ENCODE results near the gene CATSPER3.

Gene CATSPER3

DNA sequence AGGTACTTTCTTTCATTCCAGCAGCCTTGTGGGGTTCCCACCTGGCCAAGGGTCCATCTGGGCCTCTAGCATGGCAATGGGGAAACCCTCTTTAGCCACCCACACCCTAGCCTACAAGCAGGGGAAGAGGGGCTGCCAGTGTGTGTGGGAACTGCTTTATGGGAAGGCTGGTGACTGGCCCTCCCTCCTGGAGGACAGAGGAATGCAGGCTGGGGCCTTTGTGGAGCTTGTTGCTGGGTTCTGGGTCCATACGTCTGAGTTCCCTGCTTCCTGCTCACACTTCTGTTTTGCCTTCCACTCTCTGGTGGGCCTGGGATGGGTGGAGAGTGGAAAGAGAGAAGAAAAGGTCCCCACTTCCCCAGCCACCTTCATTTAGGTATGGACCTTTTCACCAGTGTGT is 81.2 kb downstream of the CATSPER3 start:
- Histone ChIP-seq H3F3A (ENCODE audit: insufficient read depth, low read length) (peaks cover 4% of the 10 kb centered on the region; the same call in 1 of the 2 replicates), H3K4me1 (ENCODE audit: low read length) (peaks cover 31% of the 10 kb centered on the region), H2AFZ (ENCODE audit: low read length) (no peak overlapping the region), H3K4me3 (ENCODE audit: low read length) (no peak overlapping the region), H3K9me2 (replicated peaks; ENCODE audit: insufficient read depth, low read length) (no peaks in the 10 kb centered on the region), H3K27ac (ENCODE audit: low read length) (no peak overlapping the region), H3K79me2 (ENCODE audit: low read length) (no peaks in the 10 kb centered on the region), H3K36me3 (replicated peaks; ENCODE audit: insufficient read depth, low read length) (no peaks in the 10 kb centered on the region), H3K27me3 (replicated peaks; ENCODE audit: insufficient read depth, low read length) (no peaks in the 10 kb centered on the region), H3K9ac (ENCODE audit: low read length) (no peak overlapping the region), H3K4me2 (ENCODE audit: low read depth, low read length) (no peak overlapping the region), H3K9me3 (replicated peaks; ENCODE audit: insufficient read depth, low read length) (no peaks in the 10 kb centered on the region), H4K20me1 (ENCODE audit: insufficient read depth, low read length) (no peaks in the 10 kb centered on the region)
- no peak for TF ChIP-seq EZH2phosphoT487 (IDR thresholded peaks at IDR 0.05; ENCODE audit: low read length)
- no peak for TF ChIP-seq EZH2 (optimal IDR thresholded peaks at IDR 0.05; ENCODE audit: low read depth, low read length)
- TF ChIP-seq, protein P1, sequence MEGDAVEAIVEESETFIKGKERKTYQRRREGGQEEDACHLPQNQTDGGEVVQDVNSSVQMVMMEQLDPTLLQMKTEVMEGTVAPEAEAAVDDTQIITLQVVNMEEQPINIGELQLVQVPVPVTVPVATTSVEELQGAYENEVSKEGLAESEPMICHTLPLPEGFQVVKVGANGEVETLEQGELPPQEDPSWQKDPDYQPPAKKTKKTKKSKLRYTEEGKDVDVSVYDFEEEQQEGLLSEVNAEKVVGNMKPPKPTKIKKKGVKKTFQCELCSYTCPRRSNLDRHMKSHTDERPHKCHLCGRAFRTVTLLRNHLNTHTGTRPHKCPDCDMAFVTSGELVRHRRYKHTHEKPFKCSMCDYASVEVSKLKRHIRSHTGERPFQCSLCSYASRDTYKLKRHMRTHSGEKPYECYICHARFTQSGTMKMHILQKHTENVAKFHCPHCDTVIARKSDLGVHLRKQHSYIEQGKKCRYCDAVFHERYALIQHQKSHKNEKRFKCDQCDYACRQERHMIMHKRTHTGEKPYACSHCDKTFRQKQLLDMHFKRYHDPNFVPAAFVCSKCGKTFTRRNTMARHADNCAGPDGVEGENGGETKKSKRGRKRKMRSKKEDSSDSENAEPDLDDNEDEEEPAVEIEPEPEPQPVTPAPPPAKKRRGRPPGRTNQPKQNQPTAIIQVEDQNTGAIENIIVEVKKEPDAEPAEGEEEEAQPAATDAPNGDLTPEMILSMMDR (IDR thresholded peaks at IDR 0.05; ENCODE audit: low read length) = no peak
- DNase-seq = no peak

DNA sequence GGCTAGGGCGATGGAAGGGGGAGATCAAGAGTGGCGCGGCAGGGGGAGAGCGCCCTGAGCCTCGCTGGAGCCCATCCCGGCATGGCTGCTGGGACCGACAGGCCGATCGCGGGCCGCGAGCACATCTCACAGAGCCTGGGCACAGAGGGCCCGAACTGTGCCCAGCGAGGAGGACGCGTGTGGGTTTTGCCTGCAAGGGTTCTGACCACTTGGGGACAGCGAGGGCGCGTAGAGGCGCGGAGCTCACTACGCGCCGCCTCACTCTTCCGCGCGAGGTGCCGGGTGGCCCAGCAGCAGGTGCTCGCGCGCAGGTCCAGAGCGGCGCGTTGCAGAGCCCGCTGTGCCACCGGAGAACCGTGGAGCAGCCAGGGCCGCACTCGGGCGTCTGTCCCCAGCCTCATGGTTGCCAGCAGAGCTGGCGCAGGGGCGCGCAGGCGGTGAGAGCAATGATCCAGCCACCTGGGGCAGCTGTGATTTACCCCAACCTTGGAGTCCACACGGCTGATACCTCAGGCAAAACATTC is 82.6 kb downstream of the CATSPER3 start:
- H2AFZ ChIP-seq (ENCODE audit: low read length) = no peak overlapping the region
- H3F3A ChIP-seq (ENCODE audit: insufficient read depth, low read length) = peaks cover 4% of the 10 kb centered on the region; the same call in 1 of the 2 replicates
- no peaks in the 10 kb centered on the region for H3K27me3 ChIP-seq (replicated peaks; ENCODE audit: insufficient read depth, low read length)
- H3K36me3 ChIP-seq (replicated peaks; ENCODE audit: insufficient read depth, low read length) = no peaks in the 10 kb centered on the region
- no peak overlapping the region for H3K4me3 ChIP-seq (ENCODE audit: low read length)
- no peak for DNase-seq
- H3K4me1 ChIP-seq (ENCODE audit: low read length) = peaks cover 35% of the 10 kb centered on the region
- no peaks in the 10 kb centered on the region for H3K9me3 ChIP-seq (replicated peaks; ENCODE audit: insufficient read depth, low read length)
- TF ChIP-seq EZH2phosphoT487 (IDR thresholded peaks at IDR 0.05; ENCODE audit: low read length) (no peak), EZH2 (optimal IDR thresholded peaks at IDR 0.05; ENCODE audit: low read depth, low read length) (no peak)
- TF ChIP-seq, protein P1 (IDR thresholded peaks at IDR 0.05; ENCODE audit: low read length) = no peak
- H3K27ac ChIP-seq (ENCODE audit: low read length) = no peak overlapping the region
- H3K9me2 ChIP-seq (replicated peaks; ENCODE audit: insufficient read depth, low read length) = no peaks in the 10 kb centered on the region
- H3K79me2 ChIP-seq (ENCODE audit: low read length) = no peaks in the 10 kb centered on the region
- no peak overlapping the region for H3K9ac ChIP-seq (ENCODE audit: low read length)
- no peak overlapping the region for H3K4me2 ChIP-seq (ENCODE audit: low read depth, low read length)
- no peaks in the 10 kb centered on the region for H4K20me1 ChIP-seq (ENCODE audit: insufficient read depth, low read length)

DNA sequence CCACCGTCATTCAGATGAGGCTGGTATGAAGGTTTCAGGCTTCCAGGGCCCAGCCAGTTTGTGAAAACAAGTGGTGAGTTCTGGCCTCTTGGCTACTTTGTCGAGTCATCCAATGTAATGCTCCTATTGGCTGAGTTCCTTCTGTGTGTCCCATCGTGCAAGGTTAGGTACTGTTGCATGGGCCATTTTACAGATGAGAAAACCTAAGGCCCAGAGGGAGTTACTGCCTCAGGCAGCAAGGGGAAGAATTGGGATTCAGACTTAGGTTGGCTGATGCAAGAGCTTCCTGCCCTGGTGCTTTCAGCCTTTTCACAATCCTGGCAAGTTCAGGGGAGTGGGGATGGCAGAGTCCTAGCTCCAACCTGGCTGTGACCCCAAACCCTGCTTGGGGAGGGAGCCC is 83.7 kb downstream of the CATSPER3 start:
- Histone ChIP-seq H3K4me3 (ENCODE audit: low read length) (no peak overlapping the region), H3K27ac (ENCODE audit: low read length) (no peak overlapping the region)

More for the DNA sequence above, 83.7 kb downstream of the CATSPER3 start:
- TF ChIP-seq EZH2phosphoT487 (IDR thresholded peaks at IDR 0.05; ENCODE audit: low read length) (no peak), EZH2 (optimal IDR thresholded peaks at IDR 0.05; ENCODE audit: low read depth, low read length) (no peak)
- TF ChIP-seq, protein P1 (IDR thresholded peaks at IDR 0.05; ENCODE audit: low read length) = no peak
- H3K9me2 ChIP-seq (replicated peaks; ENCODE audit: insufficient read depth, low read length) = no peaks in the 10 kb centered on the region
- no peak overlapping the region for H3K9ac ChIP-seq (ENCODE audit: low read length)
- H3F3A ChIP-seq (ENCODE audit: insufficient read depth, low read length) = peaks cover 4% of the 10 kb centered on the region; the same call in 1 of the 2 replicates
- no peak overlapping the region for H3K4me2 ChIP-seq (ENCODE audit: low read depth, low read length)
- no peak for DNase-seq
- H3K79me2 ChIP-seq (ENCODE audit: low read length) = no peaks in the 10 kb centered on the region
- no peaks in the 10 kb centered on the region for H3K36me3 ChIP-seq (replicated peaks; ENCODE audit: insufficient read depth, low read length)
- H4K20me1 ChIP-seq (ENCODE audit: insufficient read depth, low read length) = no peaks in the 10 kb centered on the region
- H2AFZ ChIP-seq (ENCODE audit: low read length) = no peak overlapping the region
- no peaks in the 10 kb centered on the region for H3K9me3 ChIP-seq (replicated peaks; ENCODE audit: insufficient read depth, low read length)
- H3K4me1 ChIP-seq (ENCODE audit: low read length) = peaks cover 25% of the 10 kb centered on the region
- no peaks in the 10 kb centered on the region for H3K27me3 ChIP-seq (replicated peaks; ENCODE audit: insufficient read depth, low read length)

All from MM.1S (cell line).